CD4-positive, alpha-beta T cell treated with Interferon gamma for 1 hour (primary cell): Measurements from ENCODE around the gene TACC2.

ENCODE experiments used
- DNase-seq: peaks from one replicate; pipeline ENCODE4 v3.0.0-alpha.2; 2020

TACC2 gene

DNA sequence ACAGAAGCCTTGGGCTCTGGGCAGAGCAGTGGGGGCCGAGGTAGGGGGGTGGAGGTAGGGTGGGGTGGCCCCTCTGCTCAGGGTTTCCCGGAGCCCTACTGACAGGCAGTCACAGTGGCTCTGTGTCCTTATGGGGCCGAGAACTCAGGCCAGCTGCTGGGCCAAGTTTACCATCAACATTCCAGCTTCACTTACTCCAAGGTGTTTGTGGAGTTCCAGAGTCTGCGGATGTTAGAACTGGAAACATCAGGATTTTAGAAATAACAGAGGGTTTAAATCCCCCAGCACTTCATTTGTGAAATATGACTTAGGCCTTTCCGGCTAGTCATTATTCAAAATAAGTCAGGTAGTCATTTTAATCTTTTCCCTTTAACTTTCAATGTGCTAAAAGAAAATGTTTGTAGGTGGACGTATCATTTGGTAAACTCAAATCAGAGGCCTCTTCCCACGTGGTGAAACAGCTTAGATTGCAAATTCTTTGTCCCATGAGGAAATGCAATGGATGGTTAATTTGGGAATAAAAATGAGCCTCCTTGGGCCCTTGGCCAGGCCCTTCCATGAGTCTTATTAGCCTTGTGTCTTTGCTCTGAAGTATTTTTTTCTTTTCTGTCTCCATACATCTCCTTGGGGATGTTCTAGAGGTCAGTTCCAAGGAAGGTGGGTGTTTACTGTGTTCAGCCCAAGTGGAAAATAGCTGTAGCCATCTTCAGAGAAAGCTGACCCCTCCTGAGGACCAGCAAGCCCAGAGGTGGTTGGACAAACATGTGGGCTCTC lies 182.5 kb downstream of the TACC2 start:
- DNase-seq: no peak

- no peak for DNase-seq
These were observed 183.5 kb downstream of the TACC2 start for GRCh38 chr10:122172361-122173008.

DNA sequence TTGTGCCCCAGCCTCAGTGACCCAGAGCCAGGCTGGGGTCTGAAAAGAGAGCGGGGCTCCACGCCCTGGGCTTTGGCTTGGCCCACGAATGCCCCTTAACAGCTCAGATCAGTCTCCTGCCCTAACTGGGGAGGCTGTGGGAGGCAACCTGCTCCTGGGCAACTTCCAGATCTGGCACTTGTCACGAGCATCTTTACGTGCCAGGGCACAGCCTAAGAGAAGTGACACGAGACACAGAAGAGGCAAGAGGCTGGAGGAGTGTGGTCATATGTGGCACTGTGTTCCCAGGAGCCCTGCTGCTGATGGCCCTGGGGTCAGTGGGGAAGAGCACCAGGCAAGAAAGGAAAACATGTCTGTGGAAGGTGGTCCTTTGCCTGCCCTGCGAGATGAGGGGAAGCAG lies 184.4 kb downstream of the TACC2 start:
- DNase-seq: no peak

- no peak for DNase-seq
These were observed 184.9 kb downstream of the TACC2 start for GRCh38 chr10:122173766-122174435.

- no peak for DNase-seq
These were observed 187.6 kb downstream of the TACC2 start for GRCh38 chr10:122176232-122177213.

DNA sequence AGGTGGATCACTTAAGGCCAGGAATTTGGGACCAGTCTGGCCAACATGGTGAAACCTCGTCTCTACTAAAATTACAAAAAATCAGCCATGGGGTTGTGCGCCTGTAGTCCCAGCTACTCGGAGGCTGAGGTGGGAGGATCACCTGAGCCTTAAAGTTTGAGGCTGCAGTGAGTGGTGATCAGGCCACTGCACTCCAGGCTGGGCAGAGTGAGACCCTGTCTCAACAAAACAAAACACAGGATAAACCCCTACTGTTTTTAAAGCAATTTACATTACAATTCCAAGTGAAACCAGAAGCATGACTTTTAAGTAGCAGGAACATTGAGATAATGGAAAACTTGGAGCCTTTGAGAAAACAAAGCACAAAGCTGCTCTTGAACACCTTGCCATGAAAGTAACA lies 189.7 kb downstream of the TACC2 start:
- no peak for DNase-seq

GRCh38 chr10:122181041-122181732 lies 192.2 kb downstream of the TACC2 start:
- DNase-seq: no peak

GRCh38 chr10:122181876-122182275 lies 192.9 kb downstream of the TACC2 start:
- DNase-seq: no peak

- no peak for DNase-seq
These were observed 193.3 kb downstream of the TACC2 start for GRCh38 chr10:122182308-122182707.

- DNase-seq: no peak
These were observed 195.3 kb downstream of the TACC2 start for GRCh38 chr10:122184254-122184653.

- no peak for DNase-seq
These were observed 196.7 kb downstream of the TACC2 start for GRCh38 chr10:122185643-122186042.

DNA sequence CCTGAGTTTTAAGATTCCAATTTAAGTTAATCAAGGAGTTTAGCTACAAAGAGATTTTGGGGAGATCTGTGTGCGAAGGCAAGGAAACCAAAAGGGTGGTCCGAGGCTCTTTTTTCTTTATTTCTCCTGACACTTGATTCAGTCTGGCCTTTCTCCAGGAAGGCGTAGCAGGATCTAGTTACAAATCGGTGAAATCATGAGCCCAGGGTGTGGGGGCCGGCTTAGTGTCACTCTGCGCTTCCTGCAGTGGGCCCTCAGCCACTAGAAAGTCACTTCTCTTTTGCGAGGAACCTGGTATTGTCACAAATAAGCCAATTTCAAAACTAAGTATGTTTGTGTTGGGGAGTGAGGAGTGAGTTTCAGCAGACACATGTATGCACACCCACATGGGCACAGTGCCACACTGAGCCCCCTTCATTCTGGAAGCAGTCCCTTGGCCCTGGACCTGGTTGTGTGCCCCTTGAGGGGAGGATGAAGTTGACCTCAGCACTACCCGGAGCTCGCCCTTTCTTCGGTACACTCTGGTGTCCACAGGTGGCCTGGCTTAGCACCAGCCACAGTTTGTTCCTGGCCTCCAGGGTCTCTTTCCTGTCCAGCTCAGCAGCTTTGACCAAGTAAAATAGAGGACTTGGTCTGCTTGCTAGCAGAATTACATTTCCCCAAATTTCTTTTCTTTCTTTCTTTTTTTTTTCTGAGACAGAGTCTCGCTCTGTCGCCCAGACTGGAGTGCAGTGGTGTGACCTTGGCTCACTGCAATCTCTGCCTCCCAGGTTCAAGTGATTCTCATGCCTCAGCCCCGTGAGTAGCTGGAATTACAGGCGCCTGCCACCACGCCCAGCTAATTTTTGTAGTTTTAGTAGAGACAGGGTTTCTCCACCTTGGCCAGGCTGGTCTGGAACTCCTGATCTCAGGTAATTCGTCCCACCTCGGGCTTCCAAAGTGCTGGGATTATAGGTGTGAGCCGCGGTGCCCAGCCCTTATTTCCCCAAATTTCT lies 198.2 kb downstream of the TACC2 start:
- no peak for DNase-seq

DNA sequence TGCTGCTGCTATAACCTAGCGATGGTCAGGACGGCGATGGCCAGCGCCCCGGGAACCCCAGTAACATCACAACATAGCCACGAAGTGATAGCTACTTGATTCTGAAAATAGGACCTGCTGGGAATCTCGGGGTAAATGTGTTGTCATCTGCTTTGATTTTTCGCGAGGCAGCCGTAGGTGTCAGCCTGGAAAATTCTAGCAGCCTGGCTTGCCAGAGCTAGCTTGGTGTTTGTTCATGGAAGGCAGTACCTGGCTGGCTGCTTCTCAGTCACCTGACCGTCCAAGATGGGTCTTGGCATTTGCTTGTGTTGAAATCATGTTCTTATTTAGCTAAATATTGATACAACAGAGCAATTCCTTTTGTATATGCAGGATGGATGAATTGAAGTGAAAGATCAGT lies 199.7 kb downstream of the TACC2 start:
- no peak for DNase-seq

GRCh38 chr10:122189185-122189584 lies 200.2 kb downstream of the TACC2 start:
- DNase-seq: no peak

- no peak for DNase-seq
These were observed 201.4 kb downstream of the TACC2 start for GRCh38 chr10:122190176-122190943.

GRCh38 chr10:122191936-122192541 lies 203.1 kb downstream of the TACC2 start:
- DNase-seq: no peak

DNA sequence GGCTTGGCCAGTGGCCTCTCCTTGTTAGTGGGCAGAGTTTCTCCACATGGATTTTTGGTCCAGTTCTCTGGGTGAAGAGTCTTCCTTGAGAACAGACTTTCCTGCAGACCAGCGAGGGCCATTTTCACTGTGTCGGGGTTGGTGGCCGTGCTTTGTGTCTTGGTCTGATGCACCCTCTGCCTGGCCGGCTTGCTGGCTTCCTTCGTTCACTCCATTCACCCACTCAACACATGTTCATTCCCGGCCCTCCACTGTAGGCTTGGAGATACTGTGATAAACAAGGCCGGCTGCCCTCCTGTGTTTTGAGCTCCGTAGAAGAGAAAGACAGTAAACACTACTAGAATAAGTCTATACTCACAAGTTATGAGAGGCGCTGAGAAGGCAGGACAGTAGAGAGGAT lies 205.3 kb downstream of the TACC2 start:
- DNase-seq: no peak

GRCh38 chr10:122196218-122196617 lies 207.3 kb downstream of the TACC2 start:
- no peak for DNase-seq

GRCh38 chr10:122197611-122198222 lies 208.8 kb downstream of the TACC2 start:
- no peak for DNase-seq
